IMR-90 (cell line): ENCODE data around the gene FLCN.

ENCODE experiments used
- BHLHE40 ChIP-seq: fragments of 150-350 bp; IDR thresholded peaks from 2 replicates; pipeline ENCODE4 v1.6.1; 2016; ENCODE audit warnings: mild to moderate bottlenecking, low read depth, low read length
- CEBPB ChIP-seq: IDR thresholded peaks from 2 replicates; pipeline ENCODE4 v1.6.1; 2012; ENCODE audit warnings: low read depth, low read length, improper control_type of control experiment
- CTCF ChIP-seq: conservative IDR thresholded peaks from 2 replicates; pipeline ENCODE4 v1.5.1; 2012; ENCODE audit warnings: mild to moderate bottlenecking, low read depth, low read length, improper control_type of control experiment
- FOS ChIP-seq: fragments of 150-350 bp; IDR thresholded peaks from 2 replicates; pipeline ENCODE4 v1.6.1; 2016; ENCODE audit warnings: low read depth, low read length
- MAZ ChIP-seq: IDR thresholded peaks from 2 replicates; pipeline ENCODE4 v1.6.1; 2012; ENCODE audit warnings: low read depth, mild to moderate bottlenecking, low read length, improper control_type of control experiment, moderate library complexity, borderline replicate concordance
- MXI1 ChIP-seq: IDR thresholded peaks from 2 replicates; pipeline ENCODE4 v1.6.1; 2012; ENCODE audit warnings: low read depth, mild to moderate bottlenecking, low read length, moderate library complexity, borderline replicate concordance
- NFE2L2 ChIP-seq: fragments of 150-350 bp; IDR thresholded peaks from 2 replicates; pipeline ENCODE4 v1.6.1; 2016; ENCODE audit warnings: low read depth, mild to moderate bottlenecking, low read length
- POLR2A ChIP-seq: IDR thresholded peaks from 2 replicates; pipeline ENCODE4 v1.6.1; 2012; ENCODE audit warnings: mild to moderate bottlenecking, low read depth, low read length
- RAD21 ChIP-seq: IDR thresholded peaks from 2 replicates; pipeline ENCODE4 v1.6.1; 2012; ENCODE audit warnings: low read length, improper control_type of control experiment
- RCOR1 ChIP-seq: IDR thresholded peaks from 2 replicates; pipeline ENCODE4 v1.6.1; 2012; ENCODE audit warnings: mild to moderate bottlenecking, low read length, improper control_type of control experiment; ENCODE audit not compliant: insufficient replicate concordance
- RFX5 ChIP-seq: IDR thresholded peaks from 2 replicates; pipeline ENCODE4 v1.8.0; 2012; ENCODE audit warnings: low read depth, mild to moderate bottlenecking, low read length, moderate library complexity
- SMC3 ChIP-seq: fragments of 150-350 bp; IDR thresholded peaks from 2 replicates; pipeline ENCODE4 v1.6.1; 2016; ENCODE audit warnings: low read depth, mild to moderate bottlenecking, antibody characterized with exemption, low read length, moderate library complexity
- TF ChIP-seq, protein P1 (sequence below): fragments of 150-350 bp; IDR thresholded peaks from 2 replicates; pipeline ENCODE4 v1.6.1; 2016; ENCODE audit warnings: low read depth, mild to moderate bottlenecking, low read length, moderate library complexity, borderline replicate concordance
- TF ChIP-seq, protein P2 (sequence below): fragments of 150-350 bp; IDR thresholded peaks from 2 replicates; pipeline ENCODE4 v1.6.1; 2017; ENCODE audit warnings: mild to moderate bottlenecking, antibody characterized with exemption, low read length, low read depth

DNA sequence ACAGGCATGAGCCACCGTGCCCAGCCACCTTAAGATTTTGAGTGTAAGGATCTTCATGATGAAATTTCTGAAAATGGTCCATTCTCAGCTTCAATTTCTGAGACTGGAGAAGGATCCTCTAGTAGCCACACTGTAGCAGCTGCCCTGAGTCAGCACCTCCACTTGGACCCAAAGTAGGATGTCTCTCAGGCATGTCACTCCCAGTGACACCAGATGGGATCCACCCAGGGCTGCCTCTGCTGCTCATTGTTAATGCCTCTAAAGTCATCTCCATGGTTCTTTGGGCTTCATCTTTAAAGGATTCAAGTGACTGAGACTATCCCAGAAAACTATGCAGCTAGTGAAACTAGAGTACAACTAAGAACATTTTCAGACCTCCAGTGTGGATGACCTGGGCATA, 38.7 kb downstream of the FLCN start:
- TF ChIP-seq POLR2A = no peak
- TF ChIP-seq CTCF = no peak
- no peak for TF ChIP-seq NFE2L2
- TF ChIP-seq, protein P1, sequence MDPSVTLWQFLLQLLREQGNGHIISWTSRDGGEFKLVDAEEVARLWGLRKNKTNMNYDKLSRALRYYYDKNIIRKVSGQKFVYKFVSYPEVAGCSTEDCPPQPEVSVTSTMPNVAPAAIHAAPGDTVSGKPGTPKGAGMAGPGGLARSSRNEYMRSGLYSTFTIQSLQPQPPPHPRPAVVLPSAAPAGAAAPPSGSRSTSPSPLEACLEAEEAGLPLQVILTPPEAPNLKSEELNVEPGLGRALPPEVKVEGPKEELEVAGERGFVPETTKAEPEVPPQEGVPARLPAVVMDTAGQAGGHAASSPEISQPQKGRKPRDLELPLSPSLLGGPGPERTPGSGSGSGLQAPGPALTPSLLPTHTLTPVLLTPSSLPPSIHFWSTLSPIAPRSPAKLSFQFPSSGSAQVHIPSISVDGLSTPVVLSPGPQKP = no peak
- no peak for TF ChIP-seq BHLHE40
- TF ChIP-seq, protein P2, sequence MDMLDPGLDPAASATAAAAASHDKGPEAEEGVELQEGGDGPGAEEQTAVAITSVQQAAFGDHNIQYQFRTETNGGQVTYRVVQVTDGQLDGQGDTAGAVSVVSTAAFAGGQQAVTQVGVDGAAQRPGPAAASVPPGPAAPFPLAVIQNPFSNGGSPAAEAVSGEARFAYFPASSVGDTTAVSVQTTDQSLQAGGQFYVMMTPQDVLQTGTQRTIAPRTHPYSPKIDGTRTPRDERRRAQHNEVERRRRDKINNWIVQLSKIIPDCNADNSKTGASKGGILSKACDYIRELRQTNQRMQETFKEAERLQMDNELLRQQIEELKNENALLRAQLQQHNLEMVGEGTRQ = no peak
- no peak for TF ChIP-seq RAD21
- no peak for TF ChIP-seq RCOR1
- no peak for TF ChIP-seq MXI1
- TF ChIP-seq FOS = no peak
- no peak for TF ChIP-seq CEBPB
- no peak for TF ChIP-seq RFX5
- no peak for TF ChIP-seq SMC3
- TF ChIP-seq MAZ = no peak
